Nephron (organoid): Measurements from ENCODE around the gene MITF.
A peak's percentile ranks its signal among the peaks of the same experiment; 100 is the strongest.

Experiments used
- H3K27ac Mint-ChIP-seq, 3 experiments: 2 replicates each; pipeline ENCODE4 v1.8.0; 2020; ENCODE audit warnings: mixed read lengths in 3 of 3, mild to moderate bottlenecking in 2 of 3, moderate library complexity in 1 of 3
- H3K27me3 Mint-ChIP-seq: 2 replicates; pipeline ENCODE4 v1.8.0; 2021; ENCODE audit warnings: low read depth, mild to moderate bottlenecking, moderate library complexity, mixed read lengths
- H3K36me3 Mint-ChIP-seq: 2 replicates; pipeline ENCODE4 v1.8.0; 2020; ENCODE audit warnings: low read depth, mixed read lengths
- H3K4me1 Mint-ChIP-seq: 2 replicates; pipeline ENCODE4 v1.8.0; 2020; ENCODE audit warnings: mixed read lengths
- H3K4me3 Mint-ChIP-seq, 3 experiments: 2 replicates each; pipeline ENCODE4 v1.8.0; 2020; ENCODE audit warnings: mild to moderate bottlenecking in 3 of 3, mixed read lengths in 3 of 3, moderate library complexity in 2 of 3
- H3K9me3 Mint-ChIP-seq: 2 replicates; pipeline ENCODE4 v1.8.0; 2020; ENCODE audit warnings: mixed read lengths
- TF ChIP-seq, protein P1 (sequence below), 3 experiments: fragments of 200-600 bp; sonication (generic); IDR thresholded peaks; one replicate each; pipeline ENCODE4 v1.5.0; 2021; ENCODE audit warnings: antibody characterized with exemption in 3 of 3; ENCODE audit not compliant: unreplicated experiment in 3 of 3

The MITF gene

DNA sequence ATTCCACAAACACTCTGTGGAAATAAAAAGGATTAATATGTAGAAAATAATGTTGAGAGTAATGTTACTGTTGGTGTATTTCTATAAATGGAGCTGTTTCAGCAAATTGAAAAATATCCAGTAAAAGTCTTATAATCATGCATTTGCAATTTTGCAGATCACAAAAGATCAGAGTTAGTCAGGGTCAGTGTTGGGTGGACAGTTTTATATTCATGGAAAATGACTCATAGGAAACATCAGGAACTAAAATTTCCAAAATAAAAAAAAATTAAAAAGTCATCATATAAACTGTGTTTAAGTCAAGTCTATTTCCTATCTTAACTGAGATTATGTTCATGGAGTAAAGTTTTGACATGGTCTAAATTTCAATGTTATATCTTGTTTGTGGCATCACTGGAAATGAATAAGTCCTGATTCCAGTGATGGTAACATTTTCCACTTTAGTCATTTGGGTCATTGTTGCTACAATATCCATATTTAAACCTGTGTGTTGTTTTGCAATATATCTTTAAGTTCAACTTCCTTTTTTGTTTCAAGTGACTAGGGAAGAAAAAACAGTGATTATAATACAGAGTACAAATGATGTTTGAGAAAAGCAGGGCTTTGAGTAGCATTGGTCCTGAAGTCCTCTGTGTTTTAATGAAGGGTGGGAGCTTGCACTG is 37.8 kb downstream of the MITF start:
- Mint-ChIP-seq H3K4me1 (peaks cover 22% of the 10 kb centered on the region), H3K36me3 (no peaks in the 10 kb centered on the region), H3K9me3 (no peaks in the 10 kb centered on the region), H3K27ac (no peak overlapping the region), H3K27me3 (no peaks in the 10 kb centered on the region), H3K4me3 (no peak overlapping the region)
- TF ChIP-seq, protein P1, sequence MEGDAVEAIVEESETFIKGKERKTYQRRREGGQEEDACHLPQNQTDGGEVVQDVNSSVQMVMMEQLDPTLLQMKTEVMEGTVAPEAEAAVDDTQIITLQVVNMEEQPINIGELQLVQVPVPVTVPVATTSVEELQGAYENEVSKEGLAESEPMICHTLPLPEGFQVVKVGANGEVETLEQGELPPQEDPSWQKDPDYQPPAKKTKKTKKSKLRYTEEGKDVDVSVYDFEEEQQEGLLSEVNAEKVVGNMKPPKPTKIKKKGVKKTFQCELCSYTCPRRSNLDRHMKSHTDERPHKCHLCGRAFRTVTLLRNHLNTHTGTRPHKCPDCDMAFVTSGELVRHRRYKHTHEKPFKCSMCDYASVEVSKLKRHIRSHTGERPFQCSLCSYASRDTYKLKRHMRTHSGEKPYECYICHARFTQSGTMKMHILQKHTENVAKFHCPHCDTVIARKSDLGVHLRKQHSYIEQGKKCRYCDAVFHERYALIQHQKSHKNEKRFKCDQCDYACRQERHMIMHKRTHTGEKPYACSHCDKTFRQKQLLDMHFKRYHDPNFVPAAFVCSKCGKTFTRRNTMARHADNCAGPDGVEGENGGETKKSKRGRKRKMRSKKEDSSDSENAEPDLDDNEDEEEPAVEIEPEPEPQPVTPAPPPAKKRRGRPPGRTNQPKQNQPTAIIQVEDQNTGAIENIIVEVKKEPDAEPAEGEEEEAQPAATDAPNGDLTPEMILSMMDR (IDR thresholded peaks at IDR 0.05; ENCODE audit: unreplicated experiment in 3 of 3) = no peak

DNA sequence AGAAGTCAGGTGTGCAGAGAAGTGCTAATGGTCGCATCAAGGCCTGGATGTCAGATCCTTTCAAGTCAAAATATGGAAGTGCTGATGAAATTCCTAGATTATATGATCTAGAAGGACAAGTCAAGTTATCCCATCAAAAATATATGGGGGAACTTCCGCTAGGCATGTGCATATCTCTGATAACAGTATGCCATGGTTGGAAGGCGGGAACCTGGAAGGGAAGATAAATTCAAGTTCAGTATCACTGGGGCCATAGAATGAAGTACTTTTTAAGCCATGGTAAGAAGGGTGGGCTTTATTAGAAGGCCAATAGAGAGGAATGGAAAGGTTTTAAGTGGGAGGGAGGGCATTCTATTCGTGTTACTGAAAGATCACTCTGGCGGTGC is 38.3 kb downstream of the MITF start:
- Mint-ChIP-seq H3K4me3 (no peak overlapping the region), H3K36me3 (no peaks in the 10 kb centered on the region), H3K4me1 (peaks cover 18% of the 10 kb centered on the region), H3K27ac (no peak overlapping the region), H3K27me3 (no peaks in the 10 kb centered on the region), H3K9me3 (no peaks in the 10 kb centered on the region)
- TF ChIP-seq, protein P1 (IDR thresholded peaks at IDR 0.05; ENCODE audit: unreplicated experiment in 3 of 3) = no peak

DNA sequence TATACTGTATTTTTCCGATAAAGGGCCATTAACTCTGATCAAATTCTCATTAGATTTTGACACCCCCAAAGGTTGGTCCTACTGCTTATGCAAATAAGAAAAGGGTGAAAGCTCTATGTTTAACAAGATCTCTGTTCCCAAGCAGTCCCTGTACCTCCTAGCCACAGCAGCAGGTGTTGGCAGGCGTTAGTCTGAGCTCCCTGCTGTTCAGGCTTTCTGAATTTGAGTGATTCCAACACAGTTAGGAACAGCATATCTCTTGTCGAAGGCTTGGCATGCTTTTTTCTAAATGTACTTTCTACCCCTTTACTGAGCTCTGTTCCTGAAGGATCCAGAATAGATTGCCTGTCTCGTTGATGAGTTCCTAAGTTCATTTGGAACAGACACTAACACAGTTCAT is 42.3 kb downstream of the MITF start:
- Mint-ChIP-seq H3K4me3 (no peak overlapping the region), H3K4me1 (peaks cover 22% of the 10 kb centered on the region), H3K27ac (no peak overlapping the region), H3K27me3 (no peaks in the 10 kb centered on the region), H3K36me3 (no peaks in the 10 kb centered on the region), H3K9me3 (no peaks in the 10 kb centered on the region)
- TF ChIP-seq, protein P1 (IDR thresholded peaks at IDR 0.05; ENCODE audit: unreplicated experiment in 3 of 3) = no peak

DNA sequence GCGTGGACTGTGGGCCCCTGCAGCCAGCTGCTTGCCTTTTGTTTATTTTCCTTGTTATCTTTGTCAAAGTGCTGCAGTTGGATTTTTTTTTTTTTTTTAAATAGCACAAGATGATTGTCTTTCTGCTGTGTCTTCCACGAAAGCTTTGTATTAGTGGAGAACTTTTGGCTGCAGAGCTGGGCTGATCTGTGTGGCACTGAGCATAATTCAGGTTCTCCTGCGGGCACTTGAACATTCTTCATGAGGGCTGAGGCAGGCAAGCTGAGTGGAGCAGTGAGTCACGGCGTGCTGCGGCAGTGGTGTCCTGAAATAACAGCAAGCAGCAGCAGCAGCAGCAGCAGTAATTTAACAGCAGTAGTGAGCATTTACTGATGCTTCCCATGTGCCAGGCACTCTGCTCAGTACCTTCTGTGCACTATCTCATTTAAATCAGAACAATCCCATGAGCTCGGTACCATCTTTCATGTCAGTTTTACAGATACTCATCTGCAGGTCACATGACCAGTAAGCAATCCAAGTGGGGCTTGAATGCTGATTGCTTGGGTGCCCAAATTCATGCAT is 45.8 kb downstream of the MITF start:
- TF ChIP-seq, protein P1 (IDR thresholded peaks at IDR 0.05; ENCODE audit: unreplicated experiment in 3 of 3) = no peak
- no peaks in the 10 kb centered on the region for H3K27me3 Mint-ChIP-seq
- H3K27ac Mint-ChIP-seq = peak overlapping the region; percentile 70 to 84 (median 75)
- H3K9me3 Mint-ChIP-seq = peaks cover 4% of the 10 kb centered on the region
- peak overlapping the region in 2 of 3 experiments; percentile 15 to 27 for H3K4me3 Mint-ChIP-seq
- peaks cover 33% of the 10 kb centered on the region for H3K4me1 Mint-ChIP-seq
- peaks cover 9% of the 10 kb centered on the region for H3K36me3 Mint-ChIP-seq

GRCh38 chr3:69785769-69786320 is 46.6 kb downstream of the MITF start:
- peaks cover 37% of the 10 kb centered on the region for H3K4me1 Mint-ChIP-seq
- H3K27ac Mint-ChIP-seq = peak overlapping the region; percentile 40 to 84 (median 72)
- TF ChIP-seq, protein P1 (IDR thresholded peaks at IDR 0.05; ENCODE audit: unreplicated experiment in 3 of 3) = no peak
- H3K27me3 Mint-ChIP-seq = no peaks in the 10 kb centered on the region
- H3K4me3 Mint-ChIP-seq = no peak overlapping the region
- peaks cover 4% of the 10 kb centered on the region for H3K9me3 Mint-ChIP-seq
- peaks cover 9% of the 10 kb centered on the region for H3K36me3 Mint-ChIP-seq
